Small intestine (tissue), 7 donors: Measurements from ENCODE around the gene NTN4. TPM values are rescaled to one million over a fixed set of nuclear protein-coding genes. Genes with fewer than 3 reads are reported as not detected.
"Not testable (repeated sequence)": the region's sequence is repeated elsewhere in the genome, so short reads cannot be mapped to it uniquely, and the experiment has no call there.

Source experiments
- DNase-seq, 2 donors: peaks; one replicate each; pipeline versions ENCODE4 v3.0.0 to v3.0.0-alpha.2; 2013
- FAIRE-seq: peaks from 2 replicates; lab custom pipeline; 2012; peaks lifted over from hg19 to GRCh38; lab: Jason Lieb, UNC
- H3K27ac ChIP-seq, 3 donors: one replicate each; pipeline ENCODE4 v1.5.1; 2013; ENCODE audit warnings: low read length in 2 of 3, mild to moderate bottlenecking in 2 of 3, control low read depth in 1 of 3, inconsistent platforms in 1 of 3, low read depth in 1 of 3, moderate library complexity in 1 of 3
- H3K27me3 ChIP-seq, 3 donors: one replicate each; pipeline ENCODE4 v1.6.1; 2013; ENCODE audit warnings: low read length in 3 of 3, inconsistent platforms in 1 of 3; ENCODE audit not compliant: control insufficient read depth in 3 of 3, insufficient read depth in 3 of 3
- H3K36me3 ChIP-seq, 3 donors: one replicate each; pipeline ENCODE4 v1.6.1; 2013; ENCODE audit warnings: low read length in 3 of 3, inconsistent platforms in 1 of 3, low read depth in 1 of 3, mild to moderate bottlenecking in 1 of 3, moderate library complexity in 1 of 3; ENCODE audit not compliant: control insufficient read depth in 3 of 3, insufficient read depth in 2 of 3
- H3K4me1 ChIP-seq, 3 donors: one replicate each; pipeline ENCODE4 v1.6.1; 2013; ENCODE audit warnings: low read length in 2 of 3, inconsistent platforms in 1 of 3, low read depth in 1 of 3, mild to moderate bottlenecking in 1 of 3, moderate library complexity in 1 of 3; ENCODE audit not compliant: control insufficient read depth in 3 of 3, insufficient read depth in 2 of 3
- H3K4me3 ChIP-seq, 3 donors: one replicate each; pipeline ENCODE4 v1.5.1; 2013; ENCODE audit warnings: low read length in 3 of 3, control low read depth in 1 of 3, inconsistent platforms in 1 of 3, low read depth in 1 of 3, mild to moderate bottlenecking in 1 of 3, moderate library complexity in 1 of 3
- H3K9me3 ChIP-seq, 2 donors: one replicate each; pipeline ENCODE4 v1.6.1; 2013; ENCODE audit warnings: low read depth in 1 of 2, low read length in 1 of 2; ENCODE audit not compliant: control insufficient read depth in 2 of 2, insufficient read depth in 1 of 2
- WGBS, 3 donors: extraction: QIAGEN DNeasy Blood & Tissue Kit; methylation state at CpG; one replicate each; pipeline ENCODE4 v1.1.7; 2013; 5-methylcytosine and 5-hydroxymethylcytosine counted together
- polyA plus RNA-seq, 4 donors: library from polyadenylated mRNA; stranded (reverse) in 3 of 4; unstranded in 1 of 4; fragments of 200-250 nt in 3 of 4; fragments of 120-200 nt in 1 of 4; gene quantifications; one replicate each; pipeline versions ENCODE4 v1.2.1 to v1.2.3, GENCODE V29; 2013
- donor health status: healthy with polysubstance abuse.
- donor health status: control.
- donor health status: control.
- donor health status: Bipolar disorder and iron deficiency.
- donor health status: healthy.

The NTN4 gene
- polyA plus RNA-seq, 4 donors: 1.6 to 45.7 (median 9.8) TPM

DNA sequence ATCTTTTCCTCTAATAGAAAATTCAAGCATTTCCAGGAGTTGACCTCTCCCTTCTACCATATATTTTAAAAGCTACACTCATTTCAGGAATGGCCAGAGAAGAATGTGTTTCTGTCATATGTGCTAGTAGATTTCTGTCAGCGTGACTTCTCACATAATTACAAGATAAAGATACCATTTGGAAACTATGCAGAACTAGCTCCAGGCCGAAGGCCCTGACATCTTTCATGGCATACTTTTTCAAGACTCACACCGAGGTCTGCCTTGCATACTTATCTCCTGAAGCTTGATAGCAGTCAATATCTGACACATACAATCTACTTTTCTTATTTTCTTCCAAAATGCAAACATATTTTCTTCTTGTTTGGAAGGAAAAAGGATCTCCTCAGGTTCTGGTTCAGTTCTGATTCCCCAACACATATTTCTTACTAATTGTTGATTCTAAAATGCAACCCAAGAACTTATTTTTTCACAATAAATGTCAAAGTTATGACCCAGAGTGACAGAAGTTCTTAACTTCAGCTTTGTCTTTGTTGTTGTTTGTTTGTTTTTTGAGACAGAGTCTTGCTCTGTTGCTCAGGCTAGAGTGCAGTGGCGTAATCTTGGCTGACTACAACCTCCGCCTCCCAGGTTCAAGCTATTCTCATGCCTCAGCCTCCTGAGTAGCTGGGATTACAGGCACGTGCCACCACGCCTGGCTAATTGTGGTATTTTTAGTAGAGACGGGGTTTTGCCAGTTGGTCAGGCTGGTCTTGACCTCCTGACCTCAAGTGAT is 99.5 kb downstream of the NTN4 start:
- FAIRE-seq (no peak), DNase-seq (no peak)
- Histone ChIP-seq H3K27me3 (no peaks in the 10 kb centered on the region), H3K4me3 (no peak overlapping the region), H3K27ac (no peak overlapping the region), H3K36me3 (no peaks in the 10 kb centered on the region), H3K4me1 (no peaks in the 10 kb centered on the region), H3K9me3 (no peaks in the 10 kb centered on the region)
- WGBS, 3 donors: 83 to 94% (median 84%) methylated on average over 8 of the region's 8 CpGs

DNA sequence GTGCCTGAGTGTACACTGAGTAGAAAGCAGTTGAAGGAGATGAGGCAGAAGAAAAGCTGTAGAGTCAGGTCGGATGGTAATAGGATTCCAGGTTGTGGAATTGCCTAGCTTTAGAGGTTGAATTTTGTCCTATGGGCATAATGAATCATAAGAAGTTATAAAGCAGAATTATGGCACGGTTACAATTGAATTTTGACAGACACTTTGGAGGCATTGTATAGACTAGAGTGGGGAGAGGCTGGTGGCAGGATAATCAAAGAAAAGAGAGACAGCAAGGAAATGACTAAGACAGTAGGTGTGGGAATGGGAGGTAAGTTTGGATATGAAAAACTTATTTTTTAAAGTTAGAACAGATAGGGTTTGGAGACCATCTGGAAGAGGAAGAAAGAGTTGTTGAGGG is 102.6 kb downstream of the NTN4 start:
- no peaks in the 10 kb centered on the region for H3K9me3 ChIP-seq
- H3K4me1 ChIP-seq: no peaks in the 10 kb centered on the region
- H3K4me3 ChIP-seq: no peak overlapping the region
- H3K27me3 ChIP-seq: no peaks in the 10 kb centered on the region
- peaks cover 0 to 3% (median 0%) of the 10 kb centered on the region in 3 donors for H3K36me3 ChIP-seq
- no peak for DNase-seq
- H3K27ac ChIP-seq: no peak overlapping the region
- WGBS, 3 donors: 78 to 80% (median 79%) methylated on average over 2 of the region's 2 CpGs
- FAIRE-seq: no peak

GRCh38 chr12:95683418-95683817 is 107.1 kb downstream of the NTN4 start:
- H3K27ac ChIP-seq: no peak overlapping the region
- H3K4me1 ChIP-seq: no peaks in the 10 kb centered on the region
- H3K27me3 ChIP-seq: no peaks in the 10 kb centered on the region
- H3K4me3 ChIP-seq: no peak overlapping the region
- 85 to 91% (median 88%) methylated on average over 10 of the region's 10 CpGs for WGBS, 3 donors
- peaks cover 0 to 7% (median 0%) of the 10 kb centered on the region in 3 donors for H3K36me3 ChIP-seq
- H3K9me3 ChIP-seq: no peaks in the 10 kb centered on the region
- no peak for FAIRE-seq
- DNase-seq: no peak

GRCh38 chr12:95681210-95681765 is 109.3 kb downstream of the NTN4 start:
- FAIRE-seq (no peak), DNase-seq (no peak)
- H3K27ac ChIP-seq: no peak overlapping the region

GRCh38 chr12:95678684-95679083 is 111.9 kb downstream of the NTN4 start:
- FAIRE-seq: no peak

More at GRCh38 chr12:95681210-95681765, 109.3 kb downstream of the NTN4 start:
- Histone ChIP-seq H3K9me3 (no peaks in the 10 kb centered on the region), H3K27me3 (no peaks in the 10 kb centered on the region), H3K36me3 (peaks cover 0 to 7% (median 0%) of the 10 kb centered on the region in 3 donors), H3K4me3 (no peak overlapping the region), H3K4me1 (no peaks in the 10 kb centered on the region)
- WGBS, 3 donors: 66 to 76% (median 75%) methylated on average over 4 of the region's 4 CpGs

DNA sequence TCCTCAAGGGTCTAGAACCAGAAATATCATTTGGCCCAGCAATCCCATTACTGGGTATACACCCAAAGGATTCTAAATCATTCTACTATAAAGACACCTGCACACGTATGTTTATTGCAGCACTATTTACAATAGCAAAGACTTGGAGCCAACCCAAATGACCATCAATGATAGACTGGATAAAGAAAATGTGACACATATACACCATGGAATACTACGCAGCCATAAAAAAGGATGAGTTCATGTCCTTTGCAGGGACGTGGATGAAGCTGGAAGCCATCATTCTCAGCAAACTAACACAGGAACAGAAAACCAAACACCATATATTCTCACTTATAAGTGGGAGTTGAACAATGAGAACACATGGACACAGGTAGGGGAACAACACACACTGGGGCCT is 112.8 kb downstream of the NTN4 start:
- H3K4me3 ChIP-seq, H3K9me3 ChIP-seq, H3K4me1 ChIP-seq, H3K27me3 ChIP-seq, DNase-seq, H3K27ac ChIP-seq, H3K36me3 ChIP-seq, FAIRE-seq: not testable (repeated sequence)
- WGBS, 3 donors: 82 to 94% (median 87%) methylated on average over 3 of the region's 3 CpGs

More at GRCh38 chr12:95678684-95679083, 111.9 kb downstream of the NTN4 start:
- WGBS, 3 donors: 80 to 90% (median 88%) methylated on average over 1 of the region's 1 CpG
- peaks cover 0 to 7% (median 0%) of the 10 kb centered on the region in 3 donors for H3K36me3 ChIP-seq
- no peaks in the 10 kb centered on the region for H3K4me1 ChIP-seq
- H3K9me3 ChIP-seq: no peaks in the 10 kb centered on the region
- DNase-seq: no peak
- no peak overlapping the region for H3K27ac ChIP-seq
- no peak overlapping the region for H3K4me3 ChIP-seq
- H3K27me3 ChIP-seq: peaks cover 0 to under 1% (median 0%) of the 10 kb centered on the region in 3 donors

GRCh38 chr12:95674631-95675030 is 115.9 kb downstream of the NTN4 start:
- H3K27ac ChIP-seq: no peak overlapping the region
- FAIRE-seq: no peak
- WGBS, 3 donors: 19 to 30% (median 20%) methylated on average over 1 of the region's 1 CpG
- no peaks in the 10 kb centered on the region for H3K4me1 ChIP-seq
- H3K9me3 ChIP-seq: no peaks in the 10 kb centered on the region
- no peak overlapping the region for H3K4me3 ChIP-seq
- H3K27me3 ChIP-seq: peaks cover 0 to 2% (median 0%) of the 10 kb centered on the region in 3 donors
- H3K36me3 ChIP-seq: peaks cover 0 to 2% (median 0%) of the 10 kb centered on the region in 3 donors
- peak; percentile 21 to 35 for DNase-seq

DNA sequence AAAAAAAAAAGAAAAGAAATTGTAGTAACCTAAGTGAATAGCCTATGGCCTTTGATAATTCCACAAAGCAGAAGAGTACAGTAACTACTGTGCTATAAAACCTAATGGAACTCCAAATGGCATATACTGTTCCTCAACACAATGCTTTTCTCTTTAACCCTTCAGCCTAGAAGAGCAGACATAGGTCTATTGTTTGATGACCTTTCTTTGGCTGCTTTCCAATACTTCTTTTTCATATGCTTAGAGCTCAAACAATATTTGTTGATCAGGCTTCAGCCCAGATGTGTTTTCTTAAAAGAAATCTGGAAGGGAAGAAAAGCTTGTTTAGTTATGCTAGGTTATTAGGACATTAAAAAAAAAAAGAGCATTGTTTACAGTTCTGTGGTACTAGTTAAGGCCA is 116.4 kb downstream of the NTN4 start:
- Histone ChIP-seq H3K4me3 (no peak overlapping the region), H3K36me3 (peaks cover 0 to 2% (median 0%) of the 10 kb centered on the region in 3 donors), H3K4me1 (no peaks in the 10 kb centered on the region), H3K27me3 (peaks cover 0 to 2% (median 0%) of the 10 kb centered on the region in 3 donors), H3K27ac (no peak overlapping the region), H3K9me3 (no peaks in the 10 kb centered on the region)
- DNase-seq: no peak
- FAIRE-seq: no peak
